SK-N-MC (cell line): ENCODE results near the gene TBC1D26.
"Not testable (repeated sequence)": the region's sequence is repeated elsewhere in the genome, so short reads cannot be mapped to it uniquely, and the experiment has no call there.

Experiments used
- DNase-seq: peaks from one replicate; pipeline ENCODE4 v3.0.0-alpha.2; 2011; ENCODE audit warnings: low read depth, low spot score
- H3K27ac ChIP-seq: fragments of 200-600 bp; sonication (generic); 2 replicates; pipeline ENCODE4 v1.5.1; 2016; ENCODE audit warnings: mixed run types
- H3K36me3 ChIP-seq: fragments of 200-600 bp; sonication (generic); 2 replicates; pipeline ENCODE4 v1.6.1; 2017; ENCODE audit warnings: antibody characterized with exemption, low read length, mixed read lengths; ENCODE audit not compliant: insufficient read depth
- H3K4me3 ChIP-seq: fragments of 200-600 bp; sonication (generic); 2 replicates; pipeline ENCODE4 v1.5.1; 2016
- H3K9ac ChIP-seq: fragments of 200-600 bp; sonication (generic); 2 replicates; pipeline ENCODE4 v1.8.0; 2017; ENCODE audit warnings: mixed run types, mixed read lengths; ENCODE audit not compliant: insufficient read length
- H3K9me3 ChIP-seq: fragments of 200-600 bp; sonication (generic); 2 replicates; pipeline ENCODE4 v1.6.1; 2017; ENCODE audit warnings: low read depth, mild to moderate bottlenecking, antibody characterized with exemption, low read length, moderate library complexity, mixed read lengths
- EZH2 ChIP-seq: fragments of 200-600 bp; sonication (generic); IDR thresholded peaks from one replicate; pipeline ENCODE4 v1.6.1; 2017; ENCODE audit warnings: antibody characterized with exemption
- FOXP2 ChIP-seq: optimal IDR thresholded peaks from 2 replicates; pipeline ENCODE3; 2011; ENCODE audit warnings: mild to moderate bottlenecking, moderate library complexity; ENCODE audit not compliant: insufficient read depth; ENCODE audit errors: extremely low read length, control extremely low read depth
- POLR2AphosphoS5 ChIP-seq: IDR thresholded peaks from 2 replicates; pipeline ENCODE4 v1.6.1; 2012; ENCODE audit warnings: mild to moderate bottlenecking, low read depth, low read length, borderline replicate concordance

The TBC1D26 gene

DNA sequence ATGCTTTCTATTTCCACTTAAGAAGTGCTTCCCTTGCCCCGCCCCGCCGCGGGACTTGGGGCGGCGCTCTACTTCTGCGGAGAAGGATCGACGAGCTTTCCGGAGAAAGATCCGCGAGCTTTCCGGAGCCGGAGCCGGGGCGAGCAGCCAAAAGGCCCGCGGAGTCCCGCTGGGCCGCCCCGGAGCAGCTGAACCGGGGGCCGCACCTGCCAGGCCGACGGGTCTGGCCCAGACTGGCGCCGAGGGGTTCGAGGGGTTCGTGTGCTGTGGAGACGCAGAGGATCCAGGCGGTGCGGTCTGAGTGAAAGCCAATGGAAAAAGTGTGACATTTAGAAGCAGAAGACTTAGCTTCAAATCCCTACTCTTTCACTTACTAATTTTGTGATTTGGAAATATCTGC, 50.8 kb downstream of the TBC1D26 start:
- Histone ChIP-seq H3K9me3 (no peaks in the 10 kb centered on the region), H3K4me3 (no peak overlapping the region), H3K36me3 (no peaks in the 10 kb centered on the region), H3K9ac (no peak overlapping the region), H3K27ac (no peak overlapping the region)
- TF ChIP-seq EZH2 (no peak), POLR2AphosphoS5 (no peak)
- DNase-seq = no peak

DNA sequence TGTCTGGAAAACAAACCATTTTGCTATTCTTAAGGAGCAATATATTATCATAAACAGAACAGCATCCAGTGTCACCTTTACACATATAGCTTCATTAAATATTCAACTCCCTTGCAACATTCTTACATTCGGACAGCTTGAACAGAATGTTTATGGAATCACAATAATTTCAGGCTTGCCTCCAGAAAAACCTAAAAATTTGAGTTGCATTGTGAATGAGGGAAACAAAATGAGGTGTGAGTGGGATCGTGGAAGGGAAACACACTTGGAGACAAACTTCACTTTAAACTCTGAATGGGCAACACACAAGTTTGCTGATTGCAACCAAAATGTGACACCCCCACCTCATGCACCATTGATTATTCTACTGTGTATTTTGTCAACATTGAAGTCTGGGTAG, 51.4 kb downstream of the TBC1D26 start:
- TF ChIP-seq POLR2AphosphoS5 (no peak), FOXP2 (no peak), EZH2 (no peak)
- Histone ChIP-seq H3K4me3 (no peak overlapping the region), H3K9me3 (no peaks in the 10 kb centered on the region), H3K36me3 (no peaks in the 10 kb centered on the region), H3K9ac (no peak overlapping the region), H3K27ac (no peak overlapping the region)
- no peak for DNase-seq

DNA sequence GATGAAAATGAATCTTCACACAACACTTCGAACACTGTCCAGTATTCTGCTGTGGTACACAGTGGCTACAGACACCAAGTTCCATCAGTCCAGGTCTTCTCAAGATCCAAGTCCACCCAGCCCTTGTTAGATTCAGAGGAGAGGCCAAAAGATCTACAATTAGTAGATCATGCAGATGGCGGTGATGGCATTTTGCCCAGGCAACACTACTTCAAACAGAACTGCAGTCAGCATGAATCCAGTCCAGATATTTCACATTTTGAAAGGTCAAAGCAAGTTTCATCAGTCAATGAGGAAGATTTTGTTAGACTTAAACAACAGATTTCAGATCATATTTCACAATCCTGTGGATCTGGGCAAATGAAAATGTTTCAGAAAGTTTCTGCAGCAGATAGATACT, 52.3 kb downstream of the TBC1D26 start:
- not testable (repeated sequence) for H3K9me3 ChIP-seq, H3K36me3 ChIP-seq, DNase-seq

GRCh38 chr17:15787363-15788075, 55.4 kb downstream of the TBC1D26 start:
- not testable (repeated sequence) for DNase-seq, H3K9ac ChIP-seq, H3K4me3 ChIP-seq, H3K9me3 ChIP-seq, H3K36me3 ChIP-seq, H3K27ac ChIP-seq

More for the DNA sequence above, 52.3 kb downstream of the TBC1D26 start:
- H3K27ac ChIP-seq, H3K4me3 ChIP-seq, H3K9ac ChIP-seq: not testable (repeated sequence)

DNA sequence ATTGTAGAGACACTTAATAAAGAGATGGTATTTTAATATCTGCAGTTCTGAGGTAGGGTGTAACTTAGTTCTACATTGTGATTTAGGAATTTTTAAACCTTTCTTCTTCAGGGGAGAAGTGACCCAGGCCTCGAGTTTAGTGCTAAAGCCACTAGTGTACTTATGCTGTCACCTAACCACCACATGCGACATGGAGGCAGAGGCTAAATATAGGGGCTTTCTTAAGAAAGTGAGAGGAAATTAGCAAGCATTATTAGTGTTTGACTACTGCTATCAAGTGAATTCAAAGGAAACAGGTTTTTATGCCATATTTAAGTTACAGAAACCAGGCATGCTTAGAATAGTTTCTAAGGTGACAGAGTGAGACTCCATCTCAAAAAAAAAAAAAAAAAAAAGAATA, 56.3 kb downstream of the TBC1D26 start:
- not testable (repeated sequence) for H3K27ac ChIP-seq, H3K9me3 ChIP-seq, DNase-seq, H3K36me3 ChIP-seq, H3K4me3 ChIP-seq, H3K9ac ChIP-seq
